HG02763 (cell line): ENCODE data around the gene EPHB4.

Experiments used
- ATAC-seq: cut with Tn5 transposase; IDR thresholded peaks from one replicate; pipeline ENCODE4 v1.9.1; 2021; ENCODE audit warnings: mild to moderate bottlenecking, moderate library complexity; ENCODE audit not compliant: unreplicated experiment

The EPHB4 gene

DNA sequence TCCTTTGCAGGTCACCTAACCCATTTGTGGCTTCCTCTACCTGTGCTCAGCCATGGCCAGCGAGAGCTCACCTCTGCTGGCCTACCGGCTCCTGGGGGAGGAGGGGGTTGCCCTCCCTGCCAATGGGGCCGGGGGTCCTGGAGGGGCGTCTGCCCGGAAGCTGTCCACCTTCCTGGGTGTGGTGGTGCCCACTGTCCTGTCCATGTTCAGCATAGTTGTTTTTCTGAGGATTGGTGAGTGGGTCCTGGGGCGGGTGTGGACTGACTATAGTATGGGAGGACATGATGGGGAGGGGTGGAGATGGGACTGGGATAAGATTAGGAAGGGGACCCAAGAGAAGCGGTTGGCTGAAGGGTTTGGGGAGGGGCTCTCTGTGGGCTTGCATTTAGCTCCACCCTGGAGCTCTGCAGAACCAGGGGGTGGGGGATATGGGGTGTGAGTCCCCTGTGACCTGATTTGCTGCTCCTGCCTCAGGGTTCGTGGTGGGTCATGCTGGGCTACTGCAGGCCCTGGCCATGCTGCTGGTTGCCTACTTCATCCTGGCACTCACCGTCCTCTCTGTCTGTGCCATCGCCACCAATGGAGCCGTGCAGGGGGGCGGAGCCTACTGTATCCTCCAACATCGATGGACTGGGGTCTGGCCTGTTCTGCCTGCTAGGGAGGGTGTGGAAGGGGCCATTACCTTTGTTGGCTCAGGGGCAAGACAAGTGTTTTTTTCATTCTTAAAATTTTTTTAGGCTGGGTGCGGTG, 27.0 kb upstream of the EPHB4 start:
- ATAC-seq = no peak

- ATAC-seq = peak; percentile 92
These were observed 24.9 kb upstream of the EPHB4 start, which contains the start of gene SLC12A9 for GRCh38 chr7:100852048-100852872. TSS of gene SLC12A9 (plus strand) at chr7:100852713. CDS start at chr7:100854198, 1,485 bp downstream.

DNA sequence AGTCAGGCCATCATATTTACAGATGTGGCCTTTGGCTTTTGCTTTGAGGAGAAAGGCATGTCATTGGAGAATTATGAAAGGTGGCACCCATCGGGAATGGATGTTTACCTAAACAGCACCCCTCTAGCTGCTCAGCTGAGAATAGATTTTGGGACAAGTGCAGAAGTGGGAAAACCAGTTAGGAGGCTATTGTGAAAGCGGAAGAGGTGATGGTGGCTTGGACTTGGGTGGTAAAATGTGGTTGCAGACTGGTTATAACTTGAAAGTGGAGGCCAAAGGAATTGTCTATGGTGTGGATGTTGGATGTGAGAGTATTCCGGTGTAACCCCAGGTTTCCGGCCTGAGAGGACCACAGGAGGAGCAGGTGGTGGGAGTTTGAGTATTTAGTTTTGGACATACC, 20.0 kb upstream of the EPHB4 start:
- no peak for ATAC-seq

DNA sequence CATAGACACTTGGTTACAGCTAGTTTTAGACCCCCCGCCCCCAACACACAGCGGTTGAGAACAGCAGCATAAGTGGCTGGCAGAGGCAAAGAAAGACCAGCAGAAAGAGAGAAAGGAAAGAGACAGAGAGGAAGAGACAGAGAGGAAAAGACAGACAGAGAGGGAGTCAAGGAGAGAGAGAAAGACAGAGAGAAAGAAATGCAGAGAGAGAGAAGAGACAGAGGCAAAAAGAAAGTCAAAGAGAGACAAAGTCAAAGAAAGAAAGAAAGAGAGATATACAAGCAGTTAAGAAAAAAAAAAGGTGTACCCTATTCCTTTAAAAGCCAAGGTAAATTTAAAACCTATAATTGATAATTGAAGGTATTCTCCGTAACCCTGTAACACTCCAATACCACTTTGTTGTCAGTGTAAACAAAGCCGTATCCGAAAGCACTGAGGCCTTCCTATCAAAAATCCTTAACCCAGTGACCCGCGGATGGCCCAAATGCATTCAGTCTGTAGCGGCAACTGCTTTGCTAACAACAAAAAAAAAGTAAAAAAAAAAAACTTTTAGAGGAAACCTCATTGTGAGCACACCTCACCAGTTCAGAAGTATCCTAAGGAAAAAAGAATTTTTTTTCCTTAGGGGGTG, 13.3 kb upstream of the EPHB4 start:
- no peak for ATAC-seq

- no peak for ATAC-seq
These were observed 12.0 kb upstream of the EPHB4 start for GRCh38 chr7:100839361-100839760.

GRCh38 chr7:100837099-100837836, 9.9 kb upstream of the EPHB4 start:
- ATAC-seq = peak; percentile 76

- ATAC-seq = no peak
These were observed 9.4 kb upstream of the EPHB4 start for GRCh38 chr7:100836812-100837098.

DNA sequence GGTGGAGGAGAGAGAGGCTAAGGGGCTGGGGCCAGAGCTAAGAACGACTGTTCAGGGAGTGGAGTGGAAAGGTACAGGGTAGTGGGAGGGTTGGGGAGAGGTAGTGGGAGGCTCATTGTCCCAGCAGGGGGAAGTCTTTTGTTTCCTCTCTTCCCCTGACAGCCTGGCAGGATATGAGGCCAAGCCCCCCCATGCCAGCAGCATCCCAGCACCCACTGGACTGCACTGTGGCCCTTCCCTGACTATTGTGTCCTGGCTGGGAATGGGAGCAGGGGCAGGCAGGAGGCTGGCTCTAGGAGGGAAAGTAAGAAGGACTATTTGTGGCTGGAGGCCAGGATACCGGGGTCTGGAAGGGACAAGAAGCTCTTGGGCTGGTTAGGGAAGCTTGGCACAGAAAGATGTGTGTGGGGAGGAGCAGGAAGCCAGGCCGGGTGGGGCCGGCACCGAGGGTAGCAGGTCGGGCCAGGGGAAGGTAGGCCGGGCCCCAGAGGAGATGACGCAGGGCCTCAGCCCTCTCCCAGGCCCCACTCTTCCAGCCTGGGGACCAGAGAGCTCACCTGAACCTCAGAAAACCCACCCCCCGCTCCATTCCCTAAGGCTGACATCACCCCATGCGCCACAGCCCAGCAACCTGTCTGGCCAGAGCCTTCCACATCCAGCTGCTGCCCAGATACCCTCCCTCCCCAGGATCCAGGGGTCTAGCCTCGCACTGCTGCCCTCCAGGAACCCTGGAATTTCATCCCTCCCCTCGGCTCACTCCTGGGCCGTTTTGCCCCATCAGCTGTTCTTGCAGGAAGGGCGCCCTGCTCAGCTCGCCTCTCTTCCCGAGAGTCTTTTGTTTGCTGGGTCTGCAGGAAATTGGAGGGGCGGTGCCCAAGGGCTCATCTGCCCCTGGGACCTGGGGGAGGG, 8.8 kb upstream of the EPHB4 start:
- no peak for ATAC-seq

- ATAC-seq = no peak
These were observed 4.9 kb upstream of the EPHB4 start for GRCh38 chr7:100832281-100832633.

- no peak for ATAC-seq
These were observed 3.1 kb upstream of the EPHB4 start for GRCh38 chr7:100830396-100830795.

DNA sequence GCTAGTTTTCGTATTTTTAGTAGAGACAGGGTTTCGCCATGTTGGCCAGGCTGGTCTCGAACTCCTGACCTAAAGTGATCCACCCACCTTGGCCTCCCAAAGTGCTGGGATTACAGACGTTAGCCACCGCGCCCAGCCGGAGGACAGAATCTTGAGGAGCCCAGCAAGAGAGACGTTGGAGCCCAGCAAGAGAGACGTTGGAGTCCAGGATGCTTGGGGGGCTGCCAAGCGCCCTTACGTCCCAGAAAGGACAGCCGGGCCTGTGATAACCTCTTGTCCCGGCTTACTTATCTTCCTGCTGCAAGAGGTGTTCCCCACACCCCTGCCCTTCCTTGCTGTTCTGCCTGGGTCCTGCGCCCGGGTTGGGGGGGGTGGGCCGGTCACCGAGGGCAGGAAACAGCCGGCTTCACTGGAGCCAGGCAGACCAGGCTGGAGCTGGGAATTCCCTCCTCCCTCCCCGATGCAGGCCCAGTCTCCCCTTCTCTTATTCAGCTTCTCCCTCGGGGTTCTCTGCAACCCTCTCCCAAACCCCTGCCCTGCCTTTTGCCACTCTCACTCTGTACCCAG, 1.9 kb upstream of the EPHB4 start:
- ATAC-seq = no peak

DNA sequence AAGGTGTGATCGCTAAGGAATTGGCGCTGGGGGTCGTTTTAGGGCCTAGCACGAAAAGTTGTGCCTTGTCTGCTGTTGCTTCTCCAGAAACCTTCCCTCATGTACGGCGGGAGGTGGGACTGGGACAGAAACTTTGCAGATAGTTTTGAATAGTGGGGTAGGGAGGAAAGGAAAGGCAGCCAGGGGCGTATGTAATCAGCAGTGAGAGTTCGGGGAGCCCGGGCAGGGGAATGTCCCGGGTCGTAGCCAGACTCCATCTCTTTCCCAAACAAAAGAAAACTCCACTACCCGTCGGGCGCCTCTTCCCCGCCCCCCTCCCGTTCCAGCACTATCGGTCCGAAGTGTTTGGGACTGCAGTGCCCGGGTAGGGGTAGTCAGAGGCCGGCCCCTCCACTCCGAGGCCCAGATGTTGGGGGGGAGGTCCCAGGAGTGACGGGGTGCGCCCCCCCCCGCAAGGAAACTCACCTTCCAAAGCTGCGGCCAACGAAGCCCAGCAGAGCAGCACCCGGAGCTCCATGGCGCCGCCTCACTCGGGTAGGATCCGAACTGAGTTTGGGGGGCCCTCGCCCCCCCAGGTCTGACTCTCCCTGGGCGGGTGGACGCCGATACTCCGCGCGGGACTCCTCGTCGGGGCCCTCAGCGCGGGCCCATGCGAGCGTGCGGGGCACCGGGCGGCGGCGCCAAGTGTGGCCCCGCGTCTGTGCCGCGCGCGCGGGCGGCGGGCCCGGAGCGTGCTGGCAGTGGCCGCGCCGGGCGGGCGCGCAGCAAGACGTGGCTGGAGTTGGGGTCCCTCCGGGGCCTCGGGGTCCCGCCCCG, 601 bp downstream of the EPHB4 start:
- ATAC-seq = no peak

GRCh38 chr7:100825751-100826513, 1.4 kb downstream of the EPHB4 start:
- no peak for ATAC-seq

DNA sequence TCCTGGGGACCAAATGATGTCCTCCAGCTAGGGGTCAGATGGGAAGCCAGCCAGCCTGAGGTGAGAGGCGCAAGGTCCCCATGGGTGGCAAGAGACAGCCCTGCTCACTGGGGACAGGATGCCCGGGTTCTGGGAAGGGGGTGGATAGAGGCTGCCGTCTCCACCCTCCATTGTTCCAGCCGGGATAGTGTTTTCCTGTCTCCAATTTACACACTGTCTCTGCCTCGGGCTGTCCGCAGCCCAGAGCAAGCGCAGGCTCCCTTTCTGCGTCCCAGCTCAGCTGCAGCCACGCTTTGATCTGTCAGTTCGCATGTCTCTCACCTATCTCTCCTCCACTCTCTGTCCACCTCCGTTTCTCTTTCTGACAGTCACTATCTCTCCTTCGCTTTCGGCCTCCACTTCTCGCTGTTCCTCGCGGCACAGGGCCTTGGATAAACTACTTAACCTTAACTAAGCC, 2.1 kb downstream of the EPHB4 start:
- no peak for ATAC-seq

GRCh38 chr7:100824499-100825214, 2.7 kb downstream of the EPHB4 start:
- ATAC-seq = no peak

- no peak for ATAC-seq
These were observed 3.8 kb downstream of the EPHB4 start for GRCh38 chr7:100823534-100823933.

GRCh38 chr7:100823140-100823525, 4.2 kb downstream of the EPHB4 start:
- ATAC-seq = no peak
